Measurements from ENCODE around the gene CCDC82. TPM values are rescaled to one million over a fixed set of nuclear protein-coding genes. Genes with fewer than 3 reads are reported as not detected.

Gene CCDC82
- polyA plus RNA-seq, 1 experiment = 4.6 TPM

- no peak overlapping the region for H3K4me3 ChIP-seq (ENCODE audit: low read depth, low read length)
- H3K27me3 ChIP-seq (ENCODE audit: control insufficient read depth, insufficient read depth, low read length) = no peaks in the 10 kb centered on the region
- ChIA-PET CTCF (no interaction called here), POLR2A (no interaction called here)
- no peaks in the 10 kb centered on the region for H3K36me3 ChIP-seq (ENCODE audit: control insufficient read depth, insufficient read depth, low read length)
- DNase-seq (ENCODE audit: low read depth) = no peak
- no peak for TF ChIP-seq CTCF (IDR thresholded peaks at IDR 0.05; ENCODE audit: insufficient read depth, low read depth, low read length)
Observed at GRCh38 chr11:96384156-96384555, 5.6 kb downstream of the CCDC82 start.

- DNase-seq (ENCODE audit: low read depth) = no peak
- CTCF ChIA-PET = interaction anchor here (0.9 kb wide), 1 partner anchor 34 kb away, joined by 4 read pairs; the partner anchor contains the start of gene MAML2
- no peak for TF ChIP-seq CTCF (IDR thresholded peaks at IDR 0.05; ENCODE audit: insufficient read depth, low read depth, low read length)
Observed at GRCh38 chr11:96376796-96377195, 12.9 kb downstream of the CCDC82 start.

GRCh38 chr11:96373826-96374225, 15.9 kb downstream of the CCDC82 start:
- TF ChIP-seq CTCF (IDR thresholded peaks at IDR 0.05; ENCODE audit: insufficient read depth, low read depth, low read length) = no peak
- Histone ChIP-seq H3K4me3 (ENCODE audit: low read depth, low read length) (no peak overlapping the region), H3K27me3 (ENCODE audit: control insufficient read depth, insufficient read depth, low read length) (no peaks in the 10 kb centered on the region), H3K36me3 (ENCODE audit: control insufficient read depth, insufficient read depth, low read length) (no peaks in the 10 kb centered on the region)
- ChIA-PET CTCF (interaction anchor here (1.0 kb wide), 1 partner anchor 31 kb away, joined by 3 read pairs; the partner anchor contains the start of gene MAML2), POLR2A (no interaction called here)
- DNase-seq (ENCODE audit: low read depth) = no peak

More at GRCh38 chr11:96376796-96377195, 12.9 kb downstream of the CCDC82 start:
- POLR2A ChIA-PET = no interaction called here
- no peaks in the 10 kb centered on the region for H3K36me3 ChIP-seq (ENCODE audit: control insufficient read depth, insufficient read depth, low read length)
- H3K4me3 ChIP-seq (ENCODE audit: low read depth, low read length) = no peak overlapping the region
- H3K27me3 ChIP-seq (ENCODE audit: control insufficient read depth, insufficient read depth, low read length) = no peaks in the 10 kb centered on the region

GRCh38 chr11:96367342-96367741, 22.4 kb downstream of the CCDC82 start:
- Histone ChIP-seq H3K4me3 (ENCODE audit: low read depth, low read length) (no peak overlapping the region), H3K27me3 (ENCODE audit: control insufficient read depth, insufficient read depth, low read length) (no peaks in the 10 kb centered on the region), H3K36me3 (ENCODE audit: control insufficient read depth, insufficient read depth, low read length) (no peaks in the 10 kb centered on the region)
- DNase-seq (ENCODE audit: low read depth) = no peak
- no peak for TF ChIP-seq CTCF (IDR thresholded peaks at IDR 0.05; ENCODE audit: insufficient read depth, low read depth, low read length)
- POLR2A ChIA-PET = no interaction called here
- CTCF ChIA-PET = no interaction called here

- POLR2A ChIA-PET = no interaction called here
- no peak overlapping the region for H3K4me3 ChIP-seq (ENCODE audit: low read depth, low read length)
- H3K36me3 ChIP-seq (ENCODE audit: control insufficient read depth, insufficient read depth, low read length) = no peaks in the 10 kb centered on the region
- no peaks in the 10 kb centered on the region for H3K27me3 ChIP-seq (ENCODE audit: control insufficient read depth, insufficient read depth, low read length)
- no peak for TF ChIP-seq CTCF (IDR thresholded peaks at IDR 0.05; ENCODE audit: insufficient read depth, low read depth, low read length)
- CTCF ChIA-PET = interaction anchor here (1.6 kb wide), 1 partner anchor 23 kb away, joined by 7 read pairs; the partner anchor contains the start of gene MAML2
- DNase-seq (ENCODE audit: low read depth) = no peak
Observed at GRCh38 chr11:96366024-96366423, 23.7 kb downstream of the CCDC82 start.

Measured in BJ (cell line).